Endothelial cell of hepatic sinusoid (primary cell): ENCODE data around the gene ASB10.

ENCODE experiments used
- in situ Hi-C: cut with HindIII; loops from 2 replicates; pipeline ENCODE4 v1.10.0; 2017; ENCODE audit warnings: low sequenced_read_pairs

ASB10 gene

DNA sequence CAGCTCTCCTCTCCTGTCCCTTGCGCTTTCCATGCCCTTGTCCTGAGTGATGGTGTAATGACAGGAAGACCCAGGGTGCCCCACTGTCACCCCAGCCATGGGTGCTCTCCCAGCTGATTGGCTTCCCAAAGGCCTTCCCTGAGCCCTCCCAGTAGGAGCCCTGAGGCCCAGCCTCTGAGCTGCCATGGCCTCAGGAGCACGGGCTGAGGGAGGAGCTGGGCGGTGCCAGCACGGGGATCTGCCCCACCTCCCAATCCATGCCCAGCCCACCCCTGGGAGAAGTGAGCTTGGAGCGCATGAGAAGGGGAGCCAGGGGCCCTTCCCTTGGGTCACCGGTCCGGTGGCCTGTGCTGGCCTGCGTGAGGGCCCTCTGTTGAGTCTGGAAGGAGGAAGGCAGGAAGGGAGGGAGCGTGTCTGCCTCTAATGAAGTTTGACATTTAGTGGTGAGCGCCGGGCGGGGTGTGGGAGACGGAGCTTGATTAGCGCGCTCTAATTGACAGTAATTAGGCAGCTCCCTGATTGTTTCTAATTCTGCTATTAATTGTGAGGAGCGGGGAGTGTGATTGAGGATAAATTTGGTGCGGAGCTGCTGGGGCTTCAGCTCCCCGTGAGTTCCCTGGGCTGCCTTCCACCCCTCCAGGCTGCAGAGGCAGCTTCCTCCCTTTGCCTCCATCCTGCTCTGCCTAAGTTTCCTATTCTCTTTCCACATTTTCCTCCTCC, 47.8 kb downstream of the ASB10 start:
- in situ Hi-C loops, result loop anchor here (10.0 kb wide), 1 partner anchor 86 kb away; the partner anchor contains the start of gene ABCF2

DNA sequence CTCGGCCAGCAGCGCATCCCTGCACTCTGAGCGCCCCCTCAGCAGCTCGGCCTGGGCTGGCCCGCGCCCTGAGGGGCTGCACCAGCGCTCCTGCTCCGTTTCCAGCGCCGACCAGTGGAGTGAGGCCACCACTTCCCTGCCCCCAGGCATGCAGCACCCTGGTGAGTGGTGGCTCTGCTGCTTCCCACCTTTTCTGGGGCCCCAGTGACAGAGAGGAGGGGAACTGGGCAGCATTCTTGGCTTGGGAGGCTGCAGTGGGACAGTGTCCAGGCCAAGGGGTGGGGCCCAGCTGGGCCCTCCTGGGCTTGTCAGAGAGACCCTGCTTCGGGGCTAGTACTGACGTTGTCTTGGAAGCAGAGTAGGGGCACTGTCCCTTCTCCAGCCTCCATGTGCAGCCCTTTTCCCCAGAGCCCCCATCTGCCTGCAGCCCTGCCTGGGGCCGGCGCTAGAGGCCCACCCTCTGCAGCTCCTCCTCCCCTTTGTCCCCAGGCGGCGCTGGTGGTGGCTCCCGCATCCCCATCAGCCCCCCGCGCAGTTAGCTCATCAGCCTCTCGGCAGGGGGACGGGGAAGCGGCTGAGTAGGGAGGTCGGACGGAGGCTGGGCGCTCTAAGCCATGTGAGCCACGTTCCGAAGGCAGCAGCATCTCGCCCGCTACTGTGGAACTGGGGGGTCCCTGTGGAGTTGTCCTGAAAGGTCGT, 48.7 kb downstream of the ASB10 start:
- in situ Hi-C loops, result loop anchor here (10.0 kb wide), 1 partner anchor 86 kb away; the partner anchor contains the start of gene ABCF2

DNA sequence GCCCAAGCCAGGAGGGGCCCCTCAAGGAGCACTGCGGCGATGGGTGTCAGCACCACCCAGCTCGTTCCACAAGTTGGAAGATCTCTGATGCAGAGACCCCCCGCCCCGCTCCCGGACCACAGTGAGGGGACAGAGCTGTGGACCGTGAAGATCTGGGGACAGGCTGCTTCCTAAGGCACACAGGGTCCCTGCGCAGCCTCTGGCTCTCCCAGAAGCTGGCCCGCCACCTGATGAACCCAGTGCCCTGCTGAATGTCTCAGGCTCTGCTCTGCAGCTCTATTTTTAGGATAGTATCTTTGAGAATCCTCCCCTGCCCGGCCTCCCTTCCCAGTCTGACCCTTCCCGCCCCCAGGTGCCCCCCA, 49.3 kb downstream of the ASB10 start:
- in situ Hi-C loops, result loop anchor here (10.0 kb wide), 1 partner anchor 87 kb away; the partner anchor contains the start of gene ABCF2

DNA sequence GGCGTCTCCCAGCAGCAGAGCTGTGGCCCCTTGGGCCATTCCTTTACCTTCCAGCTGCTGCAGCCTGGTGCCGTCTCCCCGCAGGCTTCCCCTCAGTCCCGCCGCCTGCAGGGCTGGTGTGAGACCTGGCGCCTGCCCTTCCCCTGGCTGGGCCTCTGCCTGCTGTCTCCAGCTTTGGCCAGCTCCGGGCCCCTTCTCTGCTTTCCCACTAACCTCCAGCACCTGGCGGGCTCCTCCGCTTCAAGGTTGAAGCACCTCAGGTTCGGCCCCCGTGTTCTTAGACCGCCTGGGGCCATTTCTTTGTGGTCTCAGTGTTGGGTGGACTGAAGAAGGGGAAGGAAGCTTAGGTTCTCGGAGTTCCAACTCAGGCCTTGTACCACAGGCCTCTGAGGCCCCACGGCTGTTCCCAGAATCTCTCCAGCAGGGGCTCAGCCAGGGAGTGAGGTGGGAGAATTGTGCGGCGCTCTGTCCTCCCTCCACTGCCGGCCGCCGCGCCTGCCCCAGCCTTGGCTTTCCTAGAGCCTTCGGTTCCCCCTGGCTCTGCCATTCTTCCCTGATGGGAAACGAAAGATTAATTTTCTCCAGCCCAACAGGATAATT, 49.9 kb downstream of the ASB10 start:
- in situ Hi-C loops, result loop anchor here (10.0 kb wide), 1 partner anchor 88 kb away; the partner anchor contains the start of gene ABCF2

DNA sequence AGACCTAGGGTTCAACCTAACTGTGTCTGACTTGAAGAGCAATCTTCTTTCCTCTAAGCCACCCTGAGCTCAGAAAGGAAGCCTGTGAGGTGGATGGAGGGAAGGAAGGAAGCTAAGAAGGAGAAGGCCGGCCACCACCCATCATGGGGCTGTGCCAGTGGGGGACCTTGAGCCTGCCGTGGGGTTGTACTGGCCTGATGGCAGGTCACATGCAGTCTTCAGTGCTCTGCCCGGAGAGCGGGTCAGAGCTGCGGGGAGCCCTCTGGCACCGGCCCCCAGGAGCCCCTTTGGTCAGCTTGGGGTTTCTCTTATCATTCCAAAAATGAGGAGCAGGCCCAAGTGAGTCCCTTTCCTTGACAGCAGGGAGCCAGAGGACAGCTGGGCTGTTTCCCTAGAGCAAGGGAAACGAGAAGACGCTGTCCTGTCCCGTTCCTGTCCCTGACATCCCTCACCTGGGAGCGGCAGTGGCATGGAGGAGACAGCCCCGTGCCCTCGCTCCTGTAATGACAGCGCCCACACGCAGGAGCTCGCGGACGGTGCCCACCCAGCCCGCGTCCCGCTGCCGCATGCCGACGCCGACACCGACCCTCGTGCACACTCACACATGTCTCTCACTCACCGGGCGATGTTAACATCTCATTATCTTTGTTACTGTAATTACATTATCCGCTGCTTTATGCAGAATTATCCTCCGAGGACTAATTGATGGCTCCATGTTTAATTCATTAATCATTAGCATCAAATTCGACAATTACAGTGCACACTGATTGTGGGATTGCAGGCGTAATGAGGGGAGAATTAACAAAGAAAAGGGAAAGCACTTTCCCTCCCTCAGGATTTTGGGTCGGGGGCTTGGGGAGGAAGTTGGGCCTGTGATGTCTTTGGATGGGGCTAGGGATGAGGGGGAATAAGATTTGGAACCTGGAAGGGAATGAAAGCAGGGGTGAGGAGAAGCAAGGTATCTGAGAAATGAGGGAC, 50.9 kb downstream of the ASB10 start:
- in situ Hi-C loops, result loop anchor here (10.0 kb wide), 1 partner anchor 89 kb away; the partner anchor contains the start of gene ABCF2

DNA sequence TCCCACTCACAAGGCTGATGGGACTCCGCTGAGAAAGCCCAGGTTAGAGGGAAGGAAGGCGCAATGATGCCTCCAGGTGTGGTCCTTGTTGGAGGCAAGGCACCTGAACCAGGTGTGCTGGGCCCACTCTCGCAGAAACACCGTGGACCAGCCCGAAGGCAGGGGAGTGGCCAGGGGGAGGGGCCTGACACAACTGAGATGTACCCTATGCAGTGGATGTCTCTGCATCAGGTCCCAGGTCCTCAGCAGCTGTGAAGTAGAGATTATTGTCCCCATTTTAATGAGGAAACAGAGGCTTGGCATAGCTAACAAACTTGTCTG, 51.6 kb downstream of the ASB10 start:
- in situ Hi-C loops, result loop anchor here (10.0 kb wide), 1 partner anchor 89 kb away; the partner anchor contains the start of gene ABCF2

DNA sequence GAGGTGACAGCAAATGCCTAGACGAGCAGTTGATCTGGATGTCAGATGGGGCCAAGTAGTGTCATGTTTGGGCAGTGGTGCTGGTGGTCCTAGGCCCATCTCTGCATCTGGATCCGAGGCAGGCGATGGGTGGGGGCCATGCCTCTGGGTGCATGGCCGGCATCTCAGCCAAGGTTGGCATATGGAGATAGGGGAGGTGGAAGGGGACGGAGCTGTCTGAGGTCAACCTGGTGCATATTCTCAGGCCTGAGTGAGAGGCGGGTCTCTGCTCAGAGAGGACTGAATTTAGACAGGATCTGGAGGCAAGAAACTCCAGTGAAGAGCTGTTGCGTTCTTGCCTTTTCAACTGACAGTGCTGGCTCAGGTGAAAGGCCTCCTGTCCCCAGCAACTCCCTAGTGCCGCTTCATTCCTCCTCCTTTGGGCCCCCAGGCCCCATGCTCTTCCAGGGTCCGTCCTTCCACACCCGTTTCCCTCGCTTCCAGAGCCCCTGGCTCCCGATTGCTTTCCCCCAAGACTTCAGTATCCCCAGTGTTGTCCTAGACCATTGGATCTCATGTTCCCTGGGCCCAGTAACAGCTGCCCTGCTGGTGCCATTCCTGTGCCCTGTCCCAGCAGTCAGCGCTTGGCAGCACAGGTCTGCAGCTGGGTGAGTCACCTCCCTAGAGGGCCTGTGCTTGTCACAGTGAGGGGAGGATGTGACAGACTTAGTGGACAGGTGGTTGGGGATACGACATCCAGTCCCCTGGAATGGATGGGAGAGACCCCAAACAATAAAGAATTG, 52.1 kb downstream of the ASB10 start:
- in situ Hi-C loops, result loop anchor here (10.0 kb wide), 1 partner anchor 90 kb away; the partner anchor contains the start of gene ABCF2

DNA sequence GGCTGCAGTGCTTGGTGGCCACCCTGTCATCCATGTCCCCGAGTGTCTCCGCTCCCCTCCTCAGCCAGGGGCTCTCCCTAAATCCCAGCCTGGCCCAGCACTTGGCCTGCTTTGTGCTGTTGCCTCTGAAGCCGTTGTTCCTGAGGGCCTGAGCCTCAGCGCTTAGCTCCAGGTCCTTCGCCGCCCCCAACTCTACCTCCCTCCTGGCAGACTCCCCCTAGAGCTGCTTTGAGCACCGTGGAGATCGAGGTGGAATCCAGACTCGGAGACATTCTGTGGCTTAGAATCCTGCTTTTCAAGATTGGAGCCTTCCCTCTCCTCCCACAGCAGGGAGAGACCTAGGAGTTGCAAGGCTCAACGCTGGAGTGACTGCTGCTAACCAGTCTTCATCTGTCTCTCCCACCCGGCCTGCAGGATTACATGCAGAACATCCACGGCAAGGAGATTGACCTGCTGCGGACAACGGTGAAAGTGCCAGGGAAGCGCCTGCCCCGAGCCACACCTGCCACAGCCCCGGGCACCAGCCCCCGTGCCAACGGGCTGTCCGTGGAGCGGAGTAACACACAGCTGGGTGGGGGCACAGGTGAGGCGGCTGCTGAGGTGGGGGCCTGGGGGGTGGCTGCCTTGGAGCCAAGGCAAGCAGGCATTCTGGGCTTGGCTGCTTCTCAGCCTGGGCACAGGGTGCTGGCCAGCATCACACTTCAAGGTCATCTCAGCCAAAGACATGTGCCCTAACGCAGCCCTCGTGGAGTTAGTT, 52.9 kb downstream of the ASB10 start:
- in situ Hi-C loops, result loop anchor here (10.0 kb wide), 1 partner anchor 91 kb away; the partner anchor contains the start of gene ABCF2

DNA sequence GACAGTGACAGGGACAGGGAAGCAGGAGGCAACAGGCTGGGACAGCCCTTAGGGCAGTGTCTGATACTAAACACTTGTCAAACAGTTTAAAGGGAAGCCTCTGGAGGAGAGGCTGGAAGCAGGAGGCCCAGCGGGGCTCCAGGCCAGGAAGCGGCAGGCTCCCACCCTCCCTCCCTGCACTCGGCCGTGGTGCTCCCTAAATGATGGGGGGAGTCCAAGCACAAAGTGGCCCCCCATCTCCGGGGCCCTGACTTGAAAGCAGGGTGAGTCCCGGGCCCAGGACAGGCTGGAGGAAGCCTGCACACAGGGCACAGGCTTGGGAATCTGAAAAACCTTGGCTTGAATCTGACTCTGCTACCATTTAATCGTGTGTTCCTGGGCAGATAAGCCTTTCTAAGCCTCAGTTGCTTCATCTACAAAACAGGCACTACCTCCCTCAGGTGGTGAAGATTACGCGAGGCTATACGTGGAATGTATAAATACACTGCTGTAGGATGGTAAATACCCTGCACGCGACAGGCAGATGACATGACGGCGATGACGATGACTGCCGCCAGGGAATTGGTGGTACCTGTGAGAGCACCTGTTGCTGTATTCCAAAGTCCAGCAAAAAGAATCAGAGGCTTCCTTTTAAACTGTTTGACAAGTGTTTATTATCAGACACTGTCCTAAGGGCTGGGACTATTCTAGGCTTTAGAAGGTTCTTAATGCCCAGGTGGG, 53.6 kb downstream of the ASB10 start:
- in situ Hi-C loops, result loop anchor here (10.0 kb wide), 1 partner anchor 91 kb away; the partner anchor contains the start of gene ABCF2

DNA sequence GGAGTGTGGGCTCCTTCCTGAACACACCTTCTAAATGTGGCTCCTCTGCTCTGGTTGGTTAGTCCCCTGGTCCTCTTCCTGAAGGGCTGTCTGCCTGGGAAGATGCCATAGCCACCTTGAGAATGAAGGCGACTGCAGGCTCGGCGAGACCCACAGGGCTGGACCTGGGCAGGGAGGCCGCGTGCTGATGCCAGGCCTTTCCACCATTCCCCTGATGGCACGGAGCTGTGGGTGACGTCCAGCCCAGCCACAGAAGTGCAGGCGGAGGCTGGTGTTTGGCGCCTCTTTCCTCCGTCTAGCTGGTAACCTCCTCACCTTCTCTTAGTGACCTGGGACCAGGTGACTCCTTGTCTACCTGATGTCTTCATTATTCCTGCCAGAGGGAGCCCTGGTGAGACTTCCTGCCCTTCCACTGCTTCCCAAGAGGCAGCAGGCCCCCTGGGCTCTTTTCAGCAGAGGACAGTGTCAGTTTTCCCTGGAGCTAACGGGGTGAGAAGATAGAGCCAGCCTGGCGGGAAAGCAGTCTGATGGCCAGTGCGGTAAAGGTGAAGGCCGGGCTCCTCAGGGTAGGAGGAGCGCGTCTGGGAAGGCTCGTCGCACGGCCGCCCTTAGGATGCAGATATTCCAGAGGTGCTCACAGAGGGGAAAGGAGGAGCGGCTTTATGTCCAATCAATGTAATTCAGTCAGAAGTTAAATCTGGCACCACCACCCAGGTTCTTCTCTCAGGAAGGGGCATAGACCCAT, 54.4 kb downstream of the ASB10 start:
- in situ Hi-C loops, result loop anchor here (10.0 kb wide), 1 partner anchor 92 kb away; the partner anchor contains the start of gene ABCF2

DNA sequence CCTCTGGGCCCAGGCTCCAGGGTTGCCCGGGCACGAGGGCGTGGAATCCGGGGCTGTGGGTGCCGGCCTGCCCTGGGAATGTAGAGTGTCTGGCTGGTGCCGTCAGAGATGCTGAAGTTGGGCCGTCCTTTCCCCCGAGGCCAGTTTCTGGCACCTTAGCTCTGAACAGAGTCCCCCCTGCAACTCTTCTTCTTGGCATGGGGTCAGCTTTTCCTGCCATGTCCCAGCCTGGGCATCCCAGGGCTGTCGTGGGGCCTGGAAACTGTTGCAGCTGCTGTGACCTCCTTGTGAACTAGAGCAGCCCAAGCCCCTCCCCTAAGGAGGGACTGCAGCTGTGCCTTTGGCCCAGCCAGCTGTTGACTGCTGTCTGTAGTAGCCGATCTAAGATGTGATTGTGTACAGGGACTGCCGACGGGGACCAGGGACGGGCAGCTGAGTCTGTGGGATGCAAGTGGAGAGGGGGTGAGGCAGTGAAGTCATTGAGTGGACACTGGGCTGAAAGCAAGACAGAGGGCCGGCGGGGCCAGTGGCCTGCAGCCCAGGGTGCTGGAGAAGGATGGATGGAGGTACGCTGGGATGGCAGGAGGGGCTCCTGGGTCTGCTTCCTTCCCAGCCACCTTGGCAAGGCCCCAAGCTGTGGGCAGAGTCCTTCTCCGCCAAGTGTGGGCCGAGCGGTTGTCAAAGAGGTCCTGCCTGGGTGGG, 55.3 kb downstream of the ASB10 start:
- in situ Hi-C loops, result loop anchor here (10.0 kb wide), 1 partner anchor 93 kb away; the partner anchor contains the start of gene ABCF2

DNA sequence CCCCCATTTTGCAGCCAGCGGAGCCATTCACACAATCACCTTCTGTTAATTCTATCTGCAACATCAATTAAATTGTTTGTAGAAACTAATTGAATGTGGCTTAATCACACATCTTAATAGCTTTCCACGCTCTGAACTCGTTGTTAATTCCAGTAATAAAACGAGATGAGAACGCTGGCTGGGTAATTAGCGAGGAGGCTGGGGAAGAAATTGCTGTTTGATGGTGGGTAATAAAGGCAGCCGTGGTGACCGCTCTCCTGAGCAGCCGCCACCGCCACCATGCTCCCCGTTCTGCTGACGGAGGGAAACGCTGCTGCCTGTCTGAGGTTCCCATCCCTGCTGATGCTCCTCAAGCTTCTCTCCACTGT, 55.8 kb downstream of the ASB10 start:
- in situ Hi-C loops, result loop anchor here (10.0 kb wide), 1 partner anchor 94 kb away; the partner anchor contains the start of gene ABCF2

DNA sequence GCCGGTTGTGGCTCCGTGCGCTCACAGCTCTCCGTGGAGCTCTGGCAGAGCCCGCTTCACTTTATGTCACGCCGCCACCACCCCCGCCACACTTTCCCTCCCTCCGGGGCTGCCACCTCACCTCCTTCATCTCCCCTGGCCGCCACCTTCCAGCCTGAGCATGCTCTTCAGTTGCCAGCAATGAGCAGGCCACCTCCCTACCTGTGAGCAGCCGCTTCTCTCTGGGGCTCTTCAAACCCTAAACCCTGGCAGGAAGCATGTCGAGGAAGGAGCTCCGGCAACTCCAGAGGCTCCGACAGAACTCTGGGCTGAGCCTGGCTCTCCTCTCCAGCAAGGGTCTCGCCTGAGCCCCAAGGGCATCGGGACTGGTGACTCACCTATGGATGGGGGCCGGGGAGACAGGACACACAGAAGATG, 56.3 kb downstream of the ASB10 start:
- in situ Hi-C loops, result loop anchor here (10.0 kb wide), 1 partner anchor 94 kb away; the partner anchor contains the start of gene ABCF2

DNA sequence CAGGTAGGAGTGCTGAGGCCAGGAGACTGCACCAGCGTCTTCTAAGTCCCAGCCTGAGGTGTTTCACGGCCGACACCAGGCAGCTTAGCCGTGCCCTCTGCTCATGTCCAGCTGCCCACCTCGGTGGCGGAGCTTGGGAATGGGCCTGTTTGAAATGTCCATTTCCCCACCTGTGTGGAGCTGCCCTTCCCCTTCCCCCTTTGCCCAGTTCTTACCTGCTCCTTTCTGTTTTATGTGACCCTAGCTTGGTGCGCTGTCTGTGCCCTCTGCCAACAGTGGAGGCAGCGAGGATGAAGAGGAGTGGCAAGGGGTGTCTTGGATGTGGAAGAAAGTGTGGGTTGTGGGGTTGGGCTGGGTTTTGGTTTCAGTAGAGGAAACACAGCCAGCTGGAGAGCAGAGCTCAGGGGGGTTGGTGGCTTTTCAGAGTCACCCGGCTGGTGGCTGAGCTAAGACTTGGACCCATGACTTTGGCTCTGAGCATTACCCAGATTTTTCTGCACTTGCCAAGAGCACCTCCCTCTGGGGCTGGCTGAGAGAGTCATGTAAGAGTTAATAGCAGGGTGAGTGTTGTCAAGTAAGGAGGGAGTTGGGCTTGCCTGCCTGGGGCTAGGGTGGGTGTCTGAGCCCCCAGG, 57.0 kb downstream of the ASB10 start:
- in situ Hi-C loops, result loop anchor here (10.0 kb wide), 1 partner anchor 95 kb away; the partner anchor contains the start of gene ABCF2

DNA sequence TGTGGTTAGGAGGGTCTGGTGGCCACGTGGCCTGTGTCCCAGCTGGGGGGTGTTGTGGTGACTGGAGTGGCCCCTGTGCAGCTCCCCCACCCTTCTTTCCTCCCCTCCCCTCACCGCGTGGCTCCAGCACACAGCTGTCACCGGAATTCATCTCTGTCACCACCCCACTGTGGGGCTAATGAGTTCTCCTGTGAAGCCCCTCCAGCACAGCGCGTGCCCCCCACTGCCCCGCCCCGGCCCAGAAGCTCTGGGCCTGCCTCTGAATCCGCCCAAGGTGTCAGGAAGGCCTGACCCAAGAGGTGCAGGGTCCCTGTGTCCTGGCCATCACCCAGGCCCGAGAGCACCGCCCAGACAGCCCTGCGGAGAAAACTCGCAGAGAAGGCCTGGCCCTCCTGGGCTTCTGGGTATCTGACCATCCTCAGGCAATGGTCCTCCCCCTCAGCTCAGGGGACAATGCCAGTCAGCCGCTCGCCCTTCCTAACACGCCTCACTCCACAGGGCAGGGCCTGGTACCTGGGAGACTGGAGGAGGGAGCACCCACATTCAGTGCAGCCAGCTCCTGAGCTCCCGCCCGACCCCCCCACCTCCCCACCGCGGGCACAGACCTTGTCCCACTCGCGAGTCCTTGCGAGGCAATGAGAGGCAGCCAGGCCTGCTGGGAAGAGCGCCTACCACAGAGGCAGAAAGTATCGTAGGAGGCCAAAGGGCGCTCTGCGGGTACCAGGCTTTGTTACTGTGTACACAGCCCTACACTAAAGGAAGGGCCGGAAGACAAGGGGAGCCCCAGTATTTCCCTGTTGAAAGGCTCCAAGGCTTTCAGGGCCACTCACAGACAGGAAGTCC, 57.7 kb downstream of the ASB10 start:
- in situ Hi-C loops, result no loop called here
